HL-60 (cell line): ENCODE results near the gene STX7.

Experiments
- DNase-seq, 2 experiments: peaks; one replicate each; pipeline ENCODE4 v3.0.0-alpha.2; 2010 to 2020; ENCODE audit warnings: low read depth in 1 of 2, low spot score in 1 of 2
- H3K27ac ChIP-seq: fragments of 250-450 bp; sonication (Bioruptor Pico); replicated peaks from 2 replicates; pipeline ENCODE4 v1.5.1; 2020; ENCODE audit warnings: mild to moderate bottlenecking, moderate library complexity
- H3K27me3 ChIP-seq: fragments of 250-450 bp; sonication (Bioruptor Pico); 2 replicates; pipeline ENCODE4 v1.5.1; 2021; ENCODE audit warnings: mild to moderate bottlenecking, moderate library complexity; ENCODE audit not compliant: insufficient read depth, poor library complexity, severe bottlenecking
- H3K4me3 ChIP-seq: replicated peaks from 2 replicates; pipeline ENCODE4 v1.5.1; 2011; ENCODE audit warnings: mild to moderate bottlenecking, control low read depth, low read length; ENCODE audit not compliant: insufficient read depth
- GABPA ChIP-seq: IDR thresholded peaks from 2 replicates; pipeline ENCODE4 v1.6.1; 2012; ENCODE audit warnings: low read depth
- POLR2AphosphoS5 ChIP-seq: IDR thresholded peaks from 2 replicates; pipeline ENCODE4 v1.6.1; 2012; ENCODE audit warnings: low read depth
- SPI1 ChIP-seq: IDR thresholded peaks from 2 replicates; pipeline ENCODE4 v1.6.1; 2012; ENCODE audit warnings: low read depth, mild to moderate bottlenecking, borderline replicate concordance
- TF ChIP-seq, protein P1 (sequence below): IDR thresholded peaks from 2 replicates; pipeline ENCODE4 v1.6.1; 2012; ENCODE audit warnings: low read depth; ENCODE audit not compliant: insufficient replicate concordance
- TF ChIP-seq, protein P2 (sequence below): IDR thresholded peaks from one replicate; pipeline ENCODE4 v1.5.1; 2011; ENCODE audit warnings: low read length, control low read depth, inconsistent platforms; ENCODE audit not compliant: insufficient read depth

The STX7 gene

DNA sequence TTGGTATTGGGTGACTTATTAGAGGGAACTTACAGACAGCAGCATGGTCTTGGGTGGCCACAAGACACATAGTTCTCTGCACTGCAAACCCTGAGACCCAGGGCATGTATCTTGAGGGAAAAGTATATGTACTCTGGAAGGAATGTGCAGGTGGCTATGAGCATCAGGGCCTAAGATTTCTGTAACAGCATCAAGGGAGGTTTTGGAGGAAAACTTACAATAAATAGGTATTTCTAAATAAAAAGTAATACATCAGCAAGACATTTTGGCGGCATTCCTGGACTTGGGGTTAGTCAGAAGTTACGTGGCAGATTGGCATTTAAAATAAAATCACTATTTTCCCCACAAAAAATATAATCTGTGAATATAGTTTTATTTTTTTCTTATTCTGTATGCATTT, 8.0 kb upstream of the STX7 start:
- Histone ChIP-seq H3K4me3 (no peak overlapping the region), H3K27me3 (peaks cover 11% of the 10 kb centered on the region)
- DNase-seq, result no peak

DNA sequence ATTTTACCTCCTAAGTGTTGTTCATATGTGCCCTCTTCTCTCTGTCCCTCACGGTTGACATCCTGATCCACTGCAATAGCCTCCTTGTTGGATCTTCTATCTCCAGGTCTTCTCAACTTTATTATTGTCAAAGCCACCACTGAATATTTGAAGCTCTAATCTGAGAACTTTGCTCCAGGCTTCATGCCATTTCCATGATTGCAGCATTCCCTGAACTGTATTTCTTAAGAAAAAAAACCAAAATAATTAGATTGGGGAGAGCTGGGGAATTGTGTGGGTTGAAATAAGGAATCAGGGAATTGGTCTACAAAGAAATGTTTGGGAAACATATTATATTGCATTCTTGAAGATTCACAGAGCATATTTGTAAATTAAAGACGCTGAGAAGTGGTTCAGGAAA, 2.5 kb upstream of the STX7 start:
- H3K27me3 ChIP-seq, result no peaks in the 10 kb centered on the region
- no peak overlapping the region for H3K4me3 ChIP-seq
- TF ChIP-seq GABPA, result no peak
- TF ChIP-seq, protein P1, sequence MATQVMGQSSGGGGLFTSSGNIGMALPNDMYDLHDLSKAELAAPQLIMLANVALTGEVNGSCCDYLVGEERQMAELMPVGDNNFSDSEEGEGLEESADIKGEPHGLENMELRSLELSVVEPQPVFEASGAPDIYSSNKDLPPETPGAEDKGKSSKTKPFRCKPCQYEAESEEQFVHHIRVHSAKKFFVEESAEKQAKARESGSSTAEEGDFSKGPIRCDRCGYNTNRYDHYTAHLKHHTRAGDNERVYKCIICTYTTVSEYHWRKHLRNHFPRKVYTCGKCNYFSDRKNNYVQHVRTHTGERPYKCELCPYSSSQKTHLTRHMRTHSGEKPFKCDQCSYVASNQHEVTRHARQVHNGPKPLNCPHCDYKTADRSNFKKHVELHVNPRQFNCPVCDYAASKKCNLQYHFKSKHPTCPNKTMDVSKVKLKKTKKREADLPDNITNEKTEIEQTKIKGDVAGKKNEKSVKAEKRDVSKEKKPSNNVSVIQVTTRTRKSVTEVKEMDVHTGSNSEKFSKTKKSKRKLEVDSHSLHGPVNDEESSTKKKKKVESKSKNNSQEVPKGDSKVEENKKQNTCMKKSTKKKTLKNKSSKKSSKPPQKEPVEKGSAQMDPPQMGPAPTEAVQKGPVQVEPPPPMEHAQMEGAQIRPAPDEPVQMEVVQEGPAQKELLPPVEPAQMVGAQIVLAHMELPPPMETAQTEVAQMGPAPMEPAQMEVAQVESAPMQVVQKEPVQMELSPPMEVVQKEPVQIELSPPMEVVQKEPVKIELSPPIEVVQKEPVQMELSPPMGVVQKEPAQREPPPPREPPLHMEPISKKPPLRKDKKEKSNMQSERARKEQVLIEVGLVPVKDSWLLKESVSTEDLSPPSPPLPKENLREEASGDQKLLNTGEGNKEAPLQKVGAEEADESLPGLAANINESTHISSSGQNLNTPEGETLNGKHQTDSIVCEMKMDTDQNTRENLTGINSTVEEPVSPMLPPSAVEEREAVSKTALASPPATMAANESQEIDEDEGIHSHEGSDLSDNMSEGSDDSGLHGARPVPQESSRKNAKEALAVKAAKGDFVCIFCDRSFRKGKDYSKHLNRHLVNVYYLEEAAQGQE, result no peak
- no peak for TF ChIP-seq SPI1
- TF ChIP-seq, protein P2, sequence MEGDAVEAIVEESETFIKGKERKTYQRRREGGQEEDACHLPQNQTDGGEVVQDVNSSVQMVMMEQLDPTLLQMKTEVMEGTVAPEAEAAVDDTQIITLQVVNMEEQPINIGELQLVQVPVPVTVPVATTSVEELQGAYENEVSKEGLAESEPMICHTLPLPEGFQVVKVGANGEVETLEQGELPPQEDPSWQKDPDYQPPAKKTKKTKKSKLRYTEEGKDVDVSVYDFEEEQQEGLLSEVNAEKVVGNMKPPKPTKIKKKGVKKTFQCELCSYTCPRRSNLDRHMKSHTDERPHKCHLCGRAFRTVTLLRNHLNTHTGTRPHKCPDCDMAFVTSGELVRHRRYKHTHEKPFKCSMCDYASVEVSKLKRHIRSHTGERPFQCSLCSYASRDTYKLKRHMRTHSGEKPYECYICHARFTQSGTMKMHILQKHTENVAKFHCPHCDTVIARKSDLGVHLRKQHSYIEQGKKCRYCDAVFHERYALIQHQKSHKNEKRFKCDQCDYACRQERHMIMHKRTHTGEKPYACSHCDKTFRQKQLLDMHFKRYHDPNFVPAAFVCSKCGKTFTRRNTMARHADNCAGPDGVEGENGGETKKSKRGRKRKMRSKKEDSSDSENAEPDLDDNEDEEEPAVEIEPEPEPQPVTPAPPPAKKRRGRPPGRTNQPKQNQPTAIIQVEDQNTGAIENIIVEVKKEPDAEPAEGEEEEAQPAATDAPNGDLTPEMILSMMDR, result no peak
- no peak for TF ChIP-seq POLR2AphosphoS5
- no peak for DNase-seq
- H3K27ac ChIP-seq, result no peak overlapping the region

More for the DNA sequence above, 8.0 kb upstream of the STX7 start:
- H3K27ac ChIP-seq, result no peak overlapping the region
- TF ChIP-seq GABPA, result no peak
- no peak for TF ChIP-seq SPI1
- TF ChIP-seq, protein P1, result no peak
- TF ChIP-seq POLR2AphosphoS5, result no peak
- TF ChIP-seq, protein P2, result no peak

DNA sequence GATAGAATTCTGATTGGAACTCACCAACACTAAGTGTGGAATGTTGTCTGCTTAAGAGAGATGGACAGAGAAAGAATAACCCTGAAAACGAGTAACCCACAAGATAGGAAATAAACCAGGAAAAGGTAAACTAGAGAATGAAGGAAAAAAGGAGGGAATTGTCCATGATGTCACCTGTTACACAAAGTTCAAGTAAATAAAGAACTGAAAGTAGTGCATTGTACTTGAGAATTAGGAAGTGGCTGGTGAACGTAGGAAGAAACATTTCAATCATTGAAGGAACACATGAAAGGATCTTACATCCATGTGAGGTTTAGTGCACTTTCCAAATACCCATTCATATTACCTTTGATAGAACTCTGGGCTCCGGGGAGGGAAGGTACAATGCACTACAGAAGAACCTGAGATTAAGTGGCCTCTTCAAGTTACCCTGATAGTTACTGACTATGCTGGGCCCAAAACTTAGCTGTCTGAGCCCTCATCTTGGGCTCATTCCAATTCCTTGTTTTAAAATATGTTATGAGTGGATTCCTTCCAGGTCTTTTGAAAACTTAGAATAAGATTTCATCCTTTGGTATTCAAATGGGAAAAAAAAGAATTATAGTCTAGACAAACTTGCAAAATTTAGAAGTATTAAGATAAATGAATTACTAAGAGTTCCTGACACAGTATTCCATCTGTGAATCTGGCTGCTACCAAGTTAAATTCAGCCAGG, 1.1 kb upstream of the STX7 start:
- no peak overlapping the region for H3K27ac ChIP-seq
- DNase-seq, result no peak
- H3K4me3 ChIP-seq, result no peak overlapping the region
- no peaks in the 10 kb centered on the region for H3K27me3 ChIP-seq
- TF ChIP-seq POLR2AphosphoS5, result no peak
- TF ChIP-seq, protein P1, result no peak
- TF ChIP-seq GABPA, result no peak
- TF ChIP-seq SPI1, result peak; percentile 8; the same call in 1 of the 2 replicates
